ENCODE results near the gene LMBR1.

The LMBR1 gene

GRCh38 chr7:156725936-156726335 is 167.0 kb downstream of the LMBR1 start:
- Histone ChIP-seq H4K20me1 (ENCODE audit: control insufficient read depth, insufficient read depth, low read depth, low read length) (no peaks in the 10 kb centered on the region), H3K79me2 (ENCODE audit: control insufficient read depth, low read length) (no peaks in the 10 kb centered on the region), H3K36me3 (ENCODE audit: control insufficient read depth, low read length) (peaks cover 26% of the 10 kb centered on the region), H3K4me1 (ENCODE audit: control insufficient read depth, low read length) (no peaks in the 10 kb centered on the region), H3K4me3 (ENCODE audit: low read length) (no peak overlapping the region), H3K27me3 (ENCODE audit: control insufficient read depth, low read length) (no peaks in the 10 kb centered on the region), H3K4me2 (ENCODE audit: low read length) (no peak overlapping the region), H3F3A (ENCODE audit: control insufficient read depth, insufficient read depth) (peaks cover 3% of the 10 kb centered on the region; the same call in 1 of the 2 replicates), H3K9me2 (replicated peaks; ENCODE audit: control insufficient read depth, low read length) (no peaks in the 10 kb centered on the region), H3K27ac (ENCODE audit: low read depth, low read length) (no peak overlapping the region), H3K9me3 (ENCODE audit: control insufficient read depth, insufficient read depth, low read length) (no peaks in the 10 kb centered on the region)
- TF ChIP-seq EZH2phosphoT487 (IDR thresholded peaks at IDR 0.05; ENCODE audit: borderline replicate concordance, low read length) (no peak), CTCF (IDR thresholded peaks at IDR 0.05; ENCODE audit: low read depth, low read length, poor library complexity, severe bottlenecking) (no peak)

- H3K4me1 ChIP-seq (ENCODE audit: control insufficient read depth, low read length) = no peaks in the 10 kb centered on the region
- no peaks in the 10 kb centered on the region for H3K9me2 ChIP-seq (replicated peaks; ENCODE audit: control insufficient read depth, low read length)
- TF ChIP-seq EZH2phosphoT487 (IDR thresholded peaks at IDR 0.05; ENCODE audit: borderline replicate concordance, low read length) = no peak
- no peak for TF ChIP-seq CTCF (IDR thresholded peaks at IDR 0.05; ENCODE audit: low read depth, low read length, poor library complexity, severe bottlenecking)
- H4K20me1 ChIP-seq (ENCODE audit: control insufficient read depth, insufficient read depth, low read depth, low read length) = no peaks in the 10 kb centered on the region
- H3K4me2 ChIP-seq (ENCODE audit: low read length) = no peak overlapping the region
- no peak overlapping the region for H3K4me3 ChIP-seq (ENCODE audit: low read length)
- peaks cover 3% of the 10 kb centered on the region; the same call in 1 of the 2 replicates for H3F3A ChIP-seq (ENCODE audit: control insufficient read depth, insufficient read depth)
- H3K27ac ChIP-seq (ENCODE audit: low read depth, low read length) = no peak overlapping the region
- no peaks in the 10 kb centered on the region for H3K9me3 ChIP-seq (ENCODE audit: control insufficient read depth, insufficient read depth, low read length)
- H3K36me3 ChIP-seq (ENCODE audit: control insufficient read depth, low read length) = peaks cover 24% of the 10 kb centered on the region
- no peaks in the 10 kb centered on the region for H3K79me2 ChIP-seq (ENCODE audit: control insufficient read depth, low read length)
- no peaks in the 10 kb centered on the region for H3K27me3 ChIP-seq (ENCODE audit: control insufficient read depth, low read length)
Measured at GRCh38 chr7:156725073-156725472, 167.9 kb downstream of the LMBR1 start.

- Histone ChIP-seq H4K20me1 (ENCODE audit: control insufficient read depth, insufficient read depth, low read depth, low read length) (no peaks in the 10 kb centered on the region), H3K9me3 (ENCODE audit: control insufficient read depth, insufficient read depth, low read length) (no peaks in the 10 kb centered on the region), H3K27me3 (ENCODE audit: control insufficient read depth, low read length) (no peaks in the 10 kb centered on the region), H3K27ac (ENCODE audit: low read depth, low read length) (no peak overlapping the region), H3F3A (ENCODE audit: control insufficient read depth, insufficient read depth) (peaks cover 3% of the 10 kb centered on the region; the same call in 1 of the 2 replicates), H3K36me3 (ENCODE audit: control insufficient read depth, low read length) (peaks cover 21% of the 10 kb centered on the region), H3K79me2 (ENCODE audit: control insufficient read depth, low read length) (no peaks in the 10 kb centered on the region), H3K4me3 (ENCODE audit: low read length) (no peak overlapping the region), H3K4me1 (ENCODE audit: control insufficient read depth, low read length) (no peaks in the 10 kb centered on the region), H3K9me2 (replicated peaks; ENCODE audit: control insufficient read depth, low read length) (no peaks in the 10 kb centered on the region), H3K4me2 (ENCODE audit: low read length) (no peak overlapping the region)
- TF ChIP-seq CTCF (IDR thresholded peaks at IDR 0.05; ENCODE audit: low read depth, low read length, poor library complexity, severe bottlenecking) (no peak), EZH2phosphoT487 (IDR thresholded peaks at IDR 0.05; ENCODE audit: borderline replicate concordance, low read length) (no peak)
Measured at GRCh38 chr7:156722043-156722826, 170.7 kb downstream of the LMBR1 start.

All from DOHH2 (cell line).